ENCODE results near the gene PCDHGA4. TPM values are rescaled to one million over a fixed set of nuclear protein-coding genes. Genes with fewer than 3 reads are reported as not detected.
A peak's percentile ranks its signal among the peaks of the same experiment; 100 is the strongest.

The PCDHGA4 gene
- total and polyA plus RNA-seq, 7 donors = 0.47 to 11.3 (median 5.6) TPM; not detected in 2

DNA sequence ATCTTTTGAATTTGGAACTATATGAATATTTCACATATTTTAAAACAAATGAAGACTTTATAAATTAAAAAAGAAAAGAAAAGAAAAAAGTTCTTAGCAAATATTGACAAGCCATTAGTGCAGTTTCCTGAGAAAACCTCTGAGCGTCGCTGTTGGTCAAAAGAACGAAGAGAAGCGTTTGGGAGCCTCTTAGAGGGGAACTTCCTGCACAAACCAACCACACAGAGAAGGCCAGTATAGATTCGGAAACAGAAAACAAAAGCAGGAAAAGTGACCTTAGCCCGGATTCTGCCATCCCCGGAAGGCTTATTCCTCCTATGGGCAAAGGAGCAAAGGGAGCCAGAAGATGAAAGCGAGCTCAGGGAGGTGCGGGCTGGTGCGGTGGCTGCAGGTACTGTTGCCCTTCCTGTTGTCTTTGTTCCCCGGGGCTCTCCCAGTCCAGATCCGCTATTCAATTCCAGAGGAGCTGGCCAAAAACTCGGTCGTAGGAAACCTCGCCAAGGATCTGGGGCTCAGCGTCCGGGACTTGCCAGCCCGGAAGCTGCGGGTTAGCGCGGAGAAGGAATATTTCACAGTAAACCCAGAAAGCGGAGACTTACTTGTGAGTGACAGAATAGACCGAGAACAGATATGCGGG is 5.1 kb downstream of the PCDHGA4 start, which contains the start of gene PCDHGB2:
TSS of gene PCDHGB2 (plus strand) at position 205 of the 637 bp plus-strand sequence. CDS start at position 347, 142 bp downstream.
- TF ChIP-seq, protein P1, sequence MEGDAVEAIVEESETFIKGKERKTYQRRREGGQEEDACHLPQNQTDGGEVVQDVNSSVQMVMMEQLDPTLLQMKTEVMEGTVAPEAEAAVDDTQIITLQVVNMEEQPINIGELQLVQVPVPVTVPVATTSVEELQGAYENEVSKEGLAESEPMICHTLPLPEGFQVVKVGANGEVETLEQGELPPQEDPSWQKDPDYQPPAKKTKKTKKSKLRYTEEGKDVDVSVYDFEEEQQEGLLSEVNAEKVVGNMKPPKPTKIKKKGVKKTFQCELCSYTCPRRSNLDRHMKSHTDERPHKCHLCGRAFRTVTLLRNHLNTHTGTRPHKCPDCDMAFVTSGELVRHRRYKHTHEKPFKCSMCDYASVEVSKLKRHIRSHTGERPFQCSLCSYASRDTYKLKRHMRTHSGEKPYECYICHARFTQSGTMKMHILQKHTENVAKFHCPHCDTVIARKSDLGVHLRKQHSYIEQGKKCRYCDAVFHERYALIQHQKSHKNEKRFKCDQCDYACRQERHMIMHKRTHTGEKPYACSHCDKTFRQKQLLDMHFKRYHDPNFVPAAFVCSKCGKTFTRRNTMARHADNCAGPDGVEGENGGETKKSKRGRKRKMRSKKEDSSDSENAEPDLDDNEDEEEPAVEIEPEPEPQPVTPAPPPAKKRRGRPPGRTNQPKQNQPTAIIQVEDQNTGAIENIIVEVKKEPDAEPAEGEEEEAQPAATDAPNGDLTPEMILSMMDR (IDR thresholded peaks at IDR 0.05) = peak in 1 of 4 experiments; percentile 8
- no peak for TF ChIP-seq EP300 (IDR thresholded peaks at IDR 0.05)
- peak within 1 kb of the TSS in 2 of 4 donors; percentile 14 to 26 for H3K4me3 ChIP-seq
- 23 to 34% methylated on average over 24 of the region's 24 CpGs for WGBS, 2 donors

DNA sequence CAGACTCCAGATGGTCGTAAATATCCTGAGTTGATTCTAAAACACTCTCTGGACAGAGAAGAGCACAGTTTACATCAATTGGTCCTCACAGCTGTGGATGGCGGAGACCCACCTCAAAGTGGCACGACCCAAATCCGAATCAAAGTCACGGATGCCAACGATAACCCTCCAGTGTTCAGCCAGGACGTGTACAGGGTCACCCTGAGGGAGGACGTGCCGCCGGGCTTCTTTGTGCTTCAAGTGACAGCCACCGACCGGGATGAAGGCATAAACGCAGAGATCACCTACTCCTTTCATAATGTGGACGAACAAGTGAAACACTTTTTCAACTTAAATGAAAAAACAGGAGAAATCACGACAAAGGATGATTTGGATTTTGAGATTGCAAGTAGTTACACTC is 5.9 kb downstream of the PCDHGA4 start:
- no peaks in the 10 kb centered on the region for H3K36me3 ChIP-seq
- DNase-seq = no peak
- H3K9me3 ChIP-seq = peaks cover 50 to 96% (median 70%) of the 10 kb centered on the region in 4 donors
- H3K27ac ChIP-seq = no peak overlapping the region
- no peaks in the 10 kb centered on the region for H3K4me1 ChIP-seq
- TF ChIP-seq, protein P1 (IDR thresholded peaks at IDR 0.05) = no peak
- TF ChIP-seq EP300 (IDR thresholded peaks at IDR 0.05) (no peak), POLR2AphosphoS5 (IDR thresholded peaks at IDR 0.05) (no peak), POLR2A (IDR thresholded peaks at IDR 0.05) (no peak)
- no peak overlapping the region for H3K4me3 ChIP-seq
- H3K27me3 ChIP-seq = peaks cover 0 to 5% (median 4%) of the 10 kb centered on the region in 3 donors
- WGBS, 2 donors = 42 to 61% methylated on average over 15 of the region's 15 CpGs
- intact Hi-C loops (cut with DNase I) = no loop called here

More for the DNA sequence above, 5.1 kb downstream of the PCDHGA4 start, which contains the start of gene PCDHGB2:
- peaks cover 0 to 5% (median 4%) of the 10 kb centered on the region in 3 donors for H3K27me3 ChIP-seq
- peaks cover 48 to 96% (median 68%) of the 10 kb centered on the region in 4 donors for H3K9me3 ChIP-seq
- no peak within 1 kb of the TSS for H3K27ac ChIP-seq
- H3K4me1 ChIP-seq = no peaks in the 10 kb centered on the region
- DNase-seq = no peak
- intact Hi-C loops (cut with DNase I) = no loop called here
- H3K36me3 ChIP-seq = no peaks in the 10 kb centered on the region

DNA sequence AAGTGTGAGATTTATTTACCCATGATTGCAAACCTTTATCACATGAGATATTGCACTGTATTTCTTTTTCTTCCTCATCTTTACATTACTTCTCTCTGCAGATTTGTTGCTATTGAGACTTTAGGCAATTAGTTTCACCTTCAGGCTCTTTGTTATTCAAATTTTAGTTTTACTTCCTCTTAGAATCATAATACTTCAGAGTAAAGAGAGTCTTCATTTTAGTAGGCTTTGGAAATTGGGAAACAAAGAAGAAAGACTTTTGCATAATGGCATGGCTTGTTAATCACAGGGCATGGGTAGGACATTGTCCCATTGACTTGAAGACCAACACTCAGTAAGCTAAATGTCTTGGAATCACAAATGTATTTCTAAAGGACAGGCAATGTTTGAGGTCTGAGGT is 7.9 kb downstream of the PCDHGA4 start:
- intact Hi-C loops (cut with DNase I) = no loop called here
- Histone ChIP-seq H3K9me3 (peaks cover 41 to 96% (median 67%) of the 10 kb centered on the region in 4 donors), H3K27me3 (peaks cover 0 to 13% (median 4%) of the 10 kb centered on the region in 3 donors), H3K27ac (no peak overlapping the region), H3K36me3 (no peaks in the 10 kb centered on the region), H3K4me3 (no peak overlapping the region), H3K4me1 (no peaks in the 10 kb centered on the region)
- no peak for TF ChIP-seq POLR2AphosphoS5 (IDR thresholded peaks at IDR 0.05)
- TF ChIP-seq, protein P1 (IDR thresholded peaks at IDR 0.05) = no peak
- TF ChIP-seq EP300 (IDR thresholded peaks at IDR 0.05) = no peak
- no peak for TF ChIP-seq POLR2A (IDR thresholded peaks at IDR 0.05)
- no peak for DNase-seq

DNA sequence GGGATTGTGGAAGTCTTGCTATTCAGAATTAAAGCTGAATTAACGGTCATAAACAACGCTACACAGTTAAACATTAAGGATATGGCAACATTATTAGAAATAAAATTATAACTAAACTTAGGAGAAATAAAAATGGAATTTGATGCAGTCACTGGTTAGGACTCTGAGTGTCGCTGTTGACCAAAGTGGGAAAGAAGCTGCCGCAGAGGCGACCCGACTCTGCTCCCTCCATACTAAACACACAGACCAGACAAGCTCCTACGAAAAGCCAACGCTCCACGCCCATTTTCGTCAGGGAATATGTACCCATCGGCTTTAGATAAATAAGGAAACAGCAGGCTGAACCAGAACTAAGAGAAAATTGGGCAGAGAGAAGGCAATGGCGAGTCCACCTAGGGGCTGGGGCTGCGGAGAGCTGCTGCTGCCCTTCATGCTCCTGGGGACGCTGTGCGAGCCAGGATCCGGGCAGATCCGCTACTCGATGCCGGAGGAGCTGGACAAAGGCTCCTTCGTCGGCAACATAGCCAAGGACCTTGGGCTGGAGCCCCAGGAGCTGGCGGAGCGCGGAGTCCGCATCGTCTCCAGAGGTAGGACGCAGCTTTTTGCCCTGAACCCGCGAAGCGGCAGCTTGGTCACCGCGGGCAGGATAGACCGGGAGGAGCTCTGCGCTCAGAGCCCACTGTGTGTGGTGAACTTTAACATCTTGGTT is 9.3 kb downstream of the PCDHGA4 start, which contains the start of gene PCDHGA5:
TSS of gene PCDHGA5 (plus strand) at position 211 of the 709 bp plus-strand sequence. CDS start at position 380, 169 bp downstream.
- Histone ChIP-seq H3K4me3 (peak within 1 kb of the TSS in 2 of 4 donors; percentile 12 to 17), H3K9me3 (peaks cover 41 to 92% (median 61%) of the 10 kb centered on the region in 4 donors), H3K27me3 (peaks cover 0 to 13% (median 4%) of the 10 kb centered on the region in 3 donors), H3K4me1 (no peaks in the 10 kb centered on the region), H3K36me3 (no peaks in the 10 kb centered on the region), H3K27ac (no peak within 1 kb of the TSS)
- DNase-seq = no peak
- TF ChIP-seq, protein P1 (IDR thresholded peaks at IDR 0.05) = no peak
- TF ChIP-seq POLR2A (IDR thresholded peaks at IDR 0.05) (no peak), EP300 (IDR thresholded peaks at IDR 0.05) (no peak), POLR2AphosphoS5 (IDR thresholded peaks at IDR 0.05) (no peak)
- WGBS, 2 donors = 23 to 51% methylated on average over 34 of the region's 34 CpGs
- intact Hi-C loops (cut with DNase I) = no loop called here
